ENCODE results near the gene RANBP17.

Gene RANBP17

DNA sequence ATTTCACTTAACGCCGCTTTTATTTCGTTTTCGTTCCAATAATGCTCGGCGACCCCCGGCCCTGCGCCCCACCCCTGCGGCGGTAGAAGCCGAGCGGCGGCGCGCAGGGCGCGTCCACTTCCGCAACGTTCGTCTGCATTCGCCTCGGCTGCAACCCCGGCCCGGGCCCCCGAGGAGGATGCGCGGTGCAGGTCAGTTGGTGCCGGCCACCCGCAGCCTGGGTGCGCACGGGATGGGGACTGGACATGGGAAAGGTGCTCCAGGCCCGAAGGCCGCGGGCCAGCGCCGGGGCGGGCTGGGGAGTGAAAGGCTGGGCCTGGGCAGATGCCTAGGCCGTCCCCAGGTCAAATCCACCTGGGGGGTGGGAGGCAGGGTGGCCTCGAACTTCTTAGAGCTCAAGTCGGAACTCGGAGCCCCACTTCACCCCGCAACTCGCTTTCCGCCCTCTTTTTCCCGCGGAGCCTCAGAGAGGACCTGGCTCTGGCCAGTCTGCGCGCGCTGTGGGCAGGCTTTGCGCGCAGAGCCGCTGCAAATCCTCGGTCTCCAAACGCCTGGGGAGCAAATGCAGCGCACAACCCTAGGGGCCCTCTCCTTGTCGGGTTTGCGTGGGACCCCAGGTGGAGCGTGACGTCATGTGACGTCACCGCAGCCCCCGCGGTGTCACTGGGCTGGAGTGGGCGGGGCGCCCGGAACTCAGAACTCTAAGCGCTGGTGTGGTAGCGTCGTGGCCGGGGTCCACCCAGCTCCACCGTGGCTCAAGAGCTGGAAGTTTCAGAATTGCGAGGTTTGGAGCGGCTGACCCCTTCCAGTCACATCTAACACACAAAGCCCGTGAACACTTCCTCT is 450.5 kb downstream of the RANBP17 start:
- TF ChIP-seq, protein P1, sequence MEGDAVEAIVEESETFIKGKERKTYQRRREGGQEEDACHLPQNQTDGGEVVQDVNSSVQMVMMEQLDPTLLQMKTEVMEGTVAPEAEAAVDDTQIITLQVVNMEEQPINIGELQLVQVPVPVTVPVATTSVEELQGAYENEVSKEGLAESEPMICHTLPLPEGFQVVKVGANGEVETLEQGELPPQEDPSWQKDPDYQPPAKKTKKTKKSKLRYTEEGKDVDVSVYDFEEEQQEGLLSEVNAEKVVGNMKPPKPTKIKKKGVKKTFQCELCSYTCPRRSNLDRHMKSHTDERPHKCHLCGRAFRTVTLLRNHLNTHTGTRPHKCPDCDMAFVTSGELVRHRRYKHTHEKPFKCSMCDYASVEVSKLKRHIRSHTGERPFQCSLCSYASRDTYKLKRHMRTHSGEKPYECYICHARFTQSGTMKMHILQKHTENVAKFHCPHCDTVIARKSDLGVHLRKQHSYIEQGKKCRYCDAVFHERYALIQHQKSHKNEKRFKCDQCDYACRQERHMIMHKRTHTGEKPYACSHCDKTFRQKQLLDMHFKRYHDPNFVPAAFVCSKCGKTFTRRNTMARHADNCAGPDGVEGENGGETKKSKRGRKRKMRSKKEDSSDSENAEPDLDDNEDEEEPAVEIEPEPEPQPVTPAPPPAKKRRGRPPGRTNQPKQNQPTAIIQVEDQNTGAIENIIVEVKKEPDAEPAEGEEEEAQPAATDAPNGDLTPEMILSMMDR (IDR thresholded peaks at IDR 0.05; ENCODE audit: insufficient read depth, low read depth, low read length, missing control alignments), result no peak
- DNase-seq (ENCODE audit: low read depth), result no peak
- H3K4me3 ChIP-seq (ENCODE audit: low read depth, low read length), result no peak overlapping the region

- no peak for DNase-seq (ENCODE audit: low read depth)
- H3K4me3 ChIP-seq (ENCODE audit: low read depth, low read length), result no peak overlapping the region
- TF ChIP-seq, protein P1 (IDR thresholded peaks at IDR 0.05; ENCODE audit: insufficient read depth, low read depth, low read length, missing control alignments), result no peak
Observed at GRCh38 chr5:171313481-171314206, 451.8 kb downstream of the RANBP17 start.

DNA sequence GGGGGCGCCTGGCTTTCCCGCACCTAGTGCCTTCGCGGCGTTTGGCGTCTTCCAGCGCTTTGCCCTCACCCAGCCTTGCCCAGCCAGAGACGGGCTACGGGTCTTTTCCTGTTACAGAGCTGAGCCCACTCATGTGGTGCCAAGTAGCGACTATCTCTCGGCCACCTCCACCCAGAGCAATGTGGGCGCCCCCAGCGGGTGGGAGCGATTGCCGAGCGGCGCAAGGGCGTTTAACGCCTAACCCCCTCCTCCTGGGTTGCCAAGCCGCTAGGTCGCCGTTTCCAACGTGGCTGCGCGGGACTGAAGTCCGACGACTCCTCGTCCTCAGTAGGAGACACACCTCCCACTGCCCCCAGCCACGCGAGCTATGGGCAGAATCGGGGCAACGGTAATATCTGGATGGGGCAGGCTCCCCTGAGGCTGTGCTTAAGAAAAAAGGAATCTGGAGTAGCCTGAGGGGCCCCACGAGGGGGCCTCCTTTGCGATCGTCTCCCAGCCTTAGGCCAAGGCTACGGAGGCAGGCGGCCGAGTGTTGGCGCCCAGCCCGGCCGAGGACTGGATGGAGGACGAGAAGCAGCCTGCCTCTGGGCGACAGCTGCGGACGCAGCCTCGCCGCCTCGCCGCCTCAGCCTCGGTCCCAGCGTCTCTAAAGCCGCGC is 453.0 kb downstream of the RANBP17 start:
- no peak overlapping the region for H3K4me3 ChIP-seq (ENCODE audit: low read depth, low read length)
- TF ChIP-seq, protein P1 (IDR thresholded peaks at IDR 0.05; ENCODE audit: insufficient read depth, low read depth, low read length, missing control alignments), result no peak
- DNase-seq (ENCODE audit: low read depth), result no peak

DNA sequence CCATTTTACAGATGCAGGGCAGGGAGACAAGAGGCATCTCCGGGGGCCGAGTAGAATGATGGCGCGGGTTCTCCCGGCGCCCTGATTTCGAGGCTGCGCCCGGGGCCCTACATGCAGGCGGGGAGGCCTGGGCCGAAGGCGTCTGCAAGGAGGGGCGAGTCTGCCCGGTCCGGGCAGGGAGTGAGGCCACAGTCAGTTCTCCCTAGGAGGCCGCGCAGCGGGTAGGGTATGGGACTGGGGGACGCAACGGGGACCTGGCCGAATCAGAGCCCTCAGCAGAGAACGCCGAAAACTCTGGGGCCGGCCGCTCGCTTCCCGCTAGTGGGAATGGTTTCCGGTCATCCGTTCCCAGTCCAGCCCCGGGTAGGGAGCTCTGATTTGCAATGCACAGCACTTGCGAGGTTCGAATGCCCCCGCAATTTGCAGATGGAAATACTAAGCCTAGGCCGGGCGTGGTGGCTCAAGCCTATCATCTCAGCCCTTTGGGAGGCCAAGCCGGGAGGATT is 453.6 kb downstream of the RANBP17 start:
- H3K4me3 ChIP-seq (ENCODE audit: low read depth, low read length), result no peak overlapping the region
- TF ChIP-seq, protein P1 (IDR thresholded peaks at IDR 0.05; ENCODE audit: insufficient read depth, low read depth, low read length, missing control alignments), result no peak
- DNase-seq (ENCODE audit: low read depth), result no peak

DNA sequence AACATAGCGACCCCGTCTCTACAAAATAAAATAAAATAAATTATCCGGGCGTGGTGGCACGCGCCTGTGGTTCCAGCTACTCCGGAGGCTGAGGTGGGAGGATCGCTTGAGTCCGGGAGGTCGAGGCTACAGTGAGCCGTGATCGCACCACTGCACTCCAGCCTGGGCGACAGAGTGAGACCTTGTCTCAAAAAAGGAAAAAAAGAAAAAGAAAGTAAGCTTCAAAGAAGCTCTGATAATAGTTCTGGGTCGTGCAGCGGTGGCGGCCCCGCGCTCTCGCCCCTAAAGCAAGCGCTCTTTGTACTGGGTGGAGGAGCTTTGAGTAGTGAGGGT is 454.1 kb downstream of the RANBP17 start:
- TF ChIP-seq, protein P1 (IDR thresholded peaks at IDR 0.05; ENCODE audit: insufficient read depth, low read depth, low read length, missing control alignments), result no peak
- no peak for DNase-seq (ENCODE audit: low read depth)
- H3K4me3 ChIP-seq (ENCODE audit: low read depth, low read length), result no peak overlapping the region

DNA sequence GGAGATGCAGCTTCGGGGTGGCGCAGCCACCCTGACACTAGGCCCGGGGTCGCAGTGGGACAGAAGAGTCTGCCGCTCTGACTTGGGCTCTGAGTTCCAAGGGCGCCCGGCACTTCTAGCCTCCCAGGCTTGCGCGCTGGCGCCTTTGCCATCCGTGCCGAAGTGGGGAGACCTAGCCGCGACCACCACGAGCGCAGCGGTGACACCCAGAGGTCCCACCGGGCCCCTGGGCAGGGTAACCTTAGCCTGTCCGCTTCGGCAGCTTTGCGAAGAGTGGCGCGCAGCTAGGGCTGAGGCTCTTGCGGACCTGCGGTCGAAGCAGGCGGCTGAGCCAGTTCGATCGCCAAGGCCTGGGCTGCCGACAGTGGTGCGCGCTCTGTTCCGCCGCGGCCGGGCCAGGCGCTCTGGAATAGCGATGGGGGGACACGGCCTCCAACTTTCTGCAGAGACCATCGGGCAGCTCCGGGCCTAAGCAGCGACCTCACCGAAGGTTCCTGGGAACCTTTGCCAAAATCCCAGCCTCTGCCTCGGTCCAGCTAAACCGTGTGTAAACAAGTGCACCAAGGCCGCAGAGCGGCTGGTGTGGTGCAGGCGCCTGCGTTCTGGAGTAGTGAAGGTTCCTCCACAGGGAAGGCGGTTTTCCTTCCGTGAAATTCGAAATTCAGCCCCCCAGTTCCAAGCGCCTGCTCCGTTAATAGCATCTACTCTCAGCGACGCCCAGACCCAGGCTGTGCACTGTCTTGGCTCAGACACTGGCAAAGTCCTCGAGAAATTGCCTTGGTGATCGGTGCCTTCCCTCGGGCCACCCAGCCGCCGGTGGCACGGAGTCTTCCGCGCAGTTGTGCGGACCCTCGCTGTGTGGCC is 454.7 kb downstream of the RANBP17 start:
- no peak overlapping the region for H3K4me3 ChIP-seq (ENCODE audit: low read depth, low read length)
- TF ChIP-seq, protein P1 (IDR thresholded peaks at IDR 0.05; ENCODE audit: insufficient read depth, low read depth, low read length, missing control alignments), result no peak
- no peak for DNase-seq (ENCODE audit: low read depth)

Measured in GM12865 (cell line).